Kidney (tissue), 14 donors: Measurements from ENCODE around the gene TMEFF1. TPM values are rescaled to one million over a fixed set of nuclear protein-coding genes. Genes with fewer than 3 reads are reported as not detected.

ENCODE experiments used
- DNase-seq, 5 donors: peaks; one replicate each; pipeline ENCODE4 v3.0.0-alpha.2; 2013 to 2020
- FAIRE-seq: peaks from 2 replicates; lab custom pipeline; 2012; peaks lifted over from hg19 to GRCh38; lab: Jason Lieb, UNC
- H3K27ac ChIP-seq, 2 donors: one replicate each; pipeline ENCODE4 v1.7.0; 2013; ENCODE audit warnings: low read depth in 2 of 2, low read length in 2 of 2, inconsistent platforms in 1 of 2
- H3K27me3 ChIP-seq: one replicate; pipeline ENCODE4 v1.7.1; 2013; ENCODE audit warnings: low read length, inconsistent platforms; ENCODE audit not compliant: control insufficient read depth, insufficient read depth
- H3K36me3 ChIP-seq, 3 donors: one replicate each; pipeline versions ENCODE4 v1.7.0 to v1.7.1; 2013; ENCODE audit warnings: low read length in 3 of 3, control low read depth in 1 of 3, inconsistent platforms in 1 of 3; ENCODE audit not compliant: insufficient read depth in 3 of 3, control insufficient read depth in 2 of 3
- H3K4me1 ChIP-seq, 3 donors: one replicate each; pipeline versions ENCODE4 v1.7.0 to v1.7.1; 2013; ENCODE audit warnings: low read length in 3 of 3, inconsistent platforms in 1 of 3, low read depth in 1 of 3; ENCODE audit not compliant: control insufficient read depth in 2 of 3, insufficient read depth in 2 of 3
- H3K4me3 ChIP-seq, 3 donors: one replicate each; pipeline versions ENCODE4 v1.7.0 to v1.8.1; 2013; ENCODE audit warnings: low read length in 3 of 3, control low read depth in 1 of 3, inconsistent platforms in 1 of 3
- H3K9ac ChIP-seq, 3 donors: one replicate each; pipeline versions ENCODE4 v1.7.0 to v1.7.1; 2013; ENCODE audit warnings: low read length in 3 of 3, control low read depth in 1 of 3, inconsistent platforms in 1 of 3
- H3K9me3 ChIP-seq, 3 donors: one replicate each; pipeline versions ENCODE4 v1.7.0 to v1.7.1; 2013; ENCODE audit warnings: low read length in 3 of 3, control low read depth in 1 of 3, inconsistent platforms in 1 of 3; ENCODE audit not compliant: control insufficient read depth in 2 of 3, insufficient read depth in 1 of 3
- intact Hi-C: fragments of 100-400 bp; cut with DNase I; formaldehyde crosslinking; loops from one replicate; pipeline ENCODE4 v1.11.1; 2022
- polyA plus RNA-seq: library from polyadenylated mRNA; stranded (reverse); fragments of 350-450 nt; fragmentation: Illumina TruSeq; extraction: RNeasy Lipid Tissue Mini Kit (QIAGEN cat#74804); gene quantifications from one replicate; pipeline ENCODE4 v1.2.3, GENCODE V29; 2014; ENCODE audit warnings: low read depth, low replicate concordance; ENCODE audit not compliant: insufficient read depth
- total RNA-seq: library from RNA; stranded (reverse); fragmentation: NEBNext Ultra II Directional; extraction: Animal tissue kit (Norgen Biotek cat#: 25700); gene quantifications from one replicate; pipeline ENCODE4 v1.2.1, GENCODE V29; 2021
- TF ChIP-seq, protein P1 (sequence below): IDR thresholded peaks from 3 replicates; pipeline ENCODE4 v1.5.1; 2012; ENCODE audit warnings: mild to moderate bottlenecking, moderate library complexity, borderline replicate concordance; ENCODE audit not compliant: insufficient read depth; ENCODE audit errors: extremely low read depth
- donor health status: control.
- donor health status: control.
- donor health status: control.
- donor health status: control.
- donor health status: control.
- donor health status: DM: yes; HTN: yes; CAD: no.
- donor health status: Normal renal cell carcinoma (clear cell type).

The TMEFF1 gene
- total and polyA plus RNA-seq, 2 donors from 2014 or later = 0.66 TPM; not detected in 1

DNA sequence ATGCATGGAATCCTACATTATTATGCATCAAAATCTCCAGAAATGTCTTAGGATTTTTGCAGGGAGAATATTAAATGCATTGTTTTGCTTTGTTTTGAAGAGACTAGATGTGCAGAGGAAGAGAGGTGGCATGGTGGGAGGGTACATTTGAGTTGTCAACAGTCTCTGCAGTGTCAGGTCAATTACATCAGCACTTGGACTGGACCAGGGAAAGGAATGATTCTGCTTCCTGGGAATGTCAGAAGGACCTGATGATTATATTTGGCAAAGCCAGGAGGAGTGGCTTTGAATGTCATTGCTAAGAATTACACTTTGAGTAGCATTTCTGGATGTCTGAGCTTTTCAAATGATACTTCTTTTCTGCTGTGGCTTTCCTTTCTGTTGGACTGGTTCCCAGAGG lies 17.5 kb upstream of the TMEFF1 start:
- Histone ChIP-seq H3K9me3 (no peaks in the 10 kb centered on the region), H3K4me3 (no peak overlapping the region), H3K27ac (no peak overlapping the region), H3K9ac (no peak overlapping the region), H3K4me1 (no peaks in the 10 kb centered on the region), H3K36me3 (peaks cover 0 to 6% (median 0%) of the 10 kb centered on the region in 3 donors), H3K27me3 (no peaks in the 10 kb centered on the region)
- TF ChIP-seq, protein P1, sequence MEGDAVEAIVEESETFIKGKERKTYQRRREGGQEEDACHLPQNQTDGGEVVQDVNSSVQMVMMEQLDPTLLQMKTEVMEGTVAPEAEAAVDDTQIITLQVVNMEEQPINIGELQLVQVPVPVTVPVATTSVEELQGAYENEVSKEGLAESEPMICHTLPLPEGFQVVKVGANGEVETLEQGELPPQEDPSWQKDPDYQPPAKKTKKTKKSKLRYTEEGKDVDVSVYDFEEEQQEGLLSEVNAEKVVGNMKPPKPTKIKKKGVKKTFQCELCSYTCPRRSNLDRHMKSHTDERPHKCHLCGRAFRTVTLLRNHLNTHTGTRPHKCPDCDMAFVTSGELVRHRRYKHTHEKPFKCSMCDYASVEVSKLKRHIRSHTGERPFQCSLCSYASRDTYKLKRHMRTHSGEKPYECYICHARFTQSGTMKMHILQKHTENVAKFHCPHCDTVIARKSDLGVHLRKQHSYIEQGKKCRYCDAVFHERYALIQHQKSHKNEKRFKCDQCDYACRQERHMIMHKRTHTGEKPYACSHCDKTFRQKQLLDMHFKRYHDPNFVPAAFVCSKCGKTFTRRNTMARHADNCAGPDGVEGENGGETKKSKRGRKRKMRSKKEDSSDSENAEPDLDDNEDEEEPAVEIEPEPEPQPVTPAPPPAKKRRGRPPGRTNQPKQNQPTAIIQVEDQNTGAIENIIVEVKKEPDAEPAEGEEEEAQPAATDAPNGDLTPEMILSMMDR = no peak
- intact Hi-C loops = no loop called here
- FAIRE-seq (no peak), DNase-seq (no peak)

DNA sequence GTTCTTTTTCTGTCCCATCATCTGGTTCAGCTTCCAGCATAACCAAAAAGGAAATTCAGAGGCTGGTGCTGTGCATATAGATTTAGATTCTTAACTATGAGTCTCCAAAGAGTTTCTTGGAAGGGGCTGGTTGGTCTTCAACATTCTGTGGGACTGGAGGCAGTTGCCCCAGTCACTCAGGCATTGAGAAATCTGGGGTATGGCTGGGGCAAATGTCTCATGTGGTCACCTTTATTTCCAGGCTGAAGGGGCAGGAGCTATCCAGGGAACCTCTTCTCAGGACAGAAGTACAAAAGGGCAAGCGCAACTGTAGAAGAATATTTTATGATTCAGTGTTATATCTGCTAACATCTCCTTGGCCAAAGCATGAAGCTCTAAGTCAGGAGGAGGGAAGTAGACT lies 15.4 kb upstream of the TMEFF1 start:
- Histone ChIP-seq H3K4me3 (no peak overlapping the region), H3K9me3 (no peaks in the 10 kb centered on the region), H3K27me3 (no peaks in the 10 kb centered on the region), H3K27ac (no peak overlapping the region), H3K36me3 (peaks cover 0 to 6% (median 0%) of the 10 kb centered on the region in 3 donors), H3K9ac (no peak overlapping the region), H3K4me1 (no peaks in the 10 kb centered on the region)
- FAIRE-seq (no peak), DNase-seq (no peak)
- TF ChIP-seq, protein P1 = no peak
- intact Hi-C loops = no loop called here

DNA sequence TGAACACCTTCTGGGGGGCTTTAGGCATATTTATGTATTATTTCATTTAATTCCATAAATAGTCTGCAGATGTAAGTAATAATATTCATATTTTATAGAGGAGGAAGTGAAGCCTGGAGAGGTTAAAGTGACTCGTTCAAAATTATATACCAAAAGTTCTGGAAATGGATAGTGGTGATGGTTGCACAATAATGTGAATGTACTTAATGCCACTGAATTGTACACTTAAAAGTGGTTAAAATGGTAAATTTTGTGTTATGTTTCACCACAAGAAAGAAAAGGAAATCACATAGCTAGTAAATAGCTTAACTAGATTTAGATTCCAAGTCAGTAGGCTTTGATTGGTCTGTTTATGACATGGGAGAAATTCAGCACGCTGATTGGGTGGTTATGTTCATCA lies 13.0 kb upstream of the TMEFF1 start:
- no peaks in the 10 kb centered on the region for H3K27me3 ChIP-seq
- no peaks in the 10 kb centered on the region for H3K36me3 ChIP-seq
- FAIRE-seq (no peak), DNase-seq (no peak)
- no peaks in the 10 kb centered on the region for H3K9me3 ChIP-seq
- intact Hi-C loops = no loop called here
- no peak overlapping the region for H3K9ac ChIP-seq
- TF ChIP-seq, protein P1 = no peak
- no peak overlapping the region for H3K27ac ChIP-seq
- H3K4me1 ChIP-seq = no peaks in the 10 kb centered on the region
- no peak overlapping the region for H3K4me3 ChIP-seq

DNA sequence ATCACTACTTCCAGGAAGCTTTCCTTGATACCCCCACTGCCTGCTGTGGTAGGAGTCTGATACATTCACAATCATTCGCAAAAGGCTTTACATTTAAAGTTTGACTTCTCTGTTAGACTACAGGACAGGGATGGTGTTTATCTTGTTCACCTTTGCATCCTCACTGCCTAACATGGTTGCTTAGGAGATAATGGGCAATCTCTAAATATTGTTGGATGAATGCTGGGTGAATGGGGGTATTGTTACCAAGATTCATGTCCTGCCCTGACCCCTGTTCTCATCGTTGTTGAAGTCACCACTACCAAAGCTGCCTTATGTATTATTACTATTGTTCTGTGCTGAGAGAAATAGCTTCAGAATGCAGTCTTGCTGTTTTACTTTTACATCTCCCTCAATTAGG lies 7.7 kb upstream of the TMEFF1 start:
- Histone ChIP-seq H3K4me3 (no peak overlapping the region), H3K27ac (no peak overlapping the region), H3K36me3 (no peaks in the 10 kb centered on the region), H3K4me1 (no peaks in the 10 kb centered on the region), H3K27me3 (no peaks in the 10 kb centered on the region), H3K9me3 (no peaks in the 10 kb centered on the region), H3K9ac (no peak overlapping the region)
- FAIRE-seq = no peak
- intact Hi-C loops = no loop called here
- TF ChIP-seq, protein P1 = no peak
- no peak for DNase-seq
